Mesenchymal stem cell (in vitro differentiated cells and primary cell): ENCODE results near the gene SERPINB4.

Source experiments
- DNase-seq: peaks from one replicate; pipeline ENCODE4 v3.0.0-alpha.2; 2013
- H2AFZ ChIP-seq: one replicate; pipeline ENCODE4 v1.6.1; 2013; ENCODE audit warnings: low read depth, mild to moderate bottlenecking, control low read depth, inconsistent platforms, low read length, moderate library complexity
- H2AK5ac ChIP-seq: 2 replicates; pipeline ENCODE4 v1.6.1; 2013; ENCODE audit warnings: low read length, moderate library complexity, mild to moderate bottlenecking, inconsistent platforms; ENCODE audit not compliant: severe bottlenecking
- H2BK120ac ChIP-seq: one replicate; pipeline ENCODE4 v1.6.1; 2013; ENCODE audit warnings: low read depth, mild to moderate bottlenecking, inconsistent platforms, low read length, moderate library complexity
- H2BK12ac ChIP-seq, 2 experiments: one replicate each; pipeline ENCODE4 v1.6.1; 2013; ENCODE audit warnings: inconsistent platforms in 2 of 2, low read length in 2 of 2, mild to moderate bottlenecking in 2 of 2, moderate library complexity in 2 of 2, control low read depth in 1 of 2
- H2BK15ac ChIP-seq: one replicate; pipeline ENCODE4 v1.6.1; 2013; ENCODE audit warnings: mild to moderate bottlenecking, low read depth, inconsistent platforms; ENCODE audit not compliant: poor library complexity, severe bottlenecking
- H2BK5ac ChIP-seq: 2 replicates; pipeline ENCODE4 v1.6.1; 2013; ENCODE audit warnings: low read depth, mild to moderate bottlenecking, low read length, control low read depth, inconsistent platforms; ENCODE audit not compliant: poor library complexity, severe bottlenecking
- H3K14ac ChIP-seq, 2 experiments: one replicate each; pipeline ENCODE4 v1.6.1; 2013; ENCODE audit warnings: inconsistent platforms in 2 of 2, low read length in 2 of 2, control low read depth in 1 of 2, mild to moderate bottlenecking in 1 of 2, moderate library complexity in 1 of 2
- H3K18ac ChIP-seq, 2 experiments: one replicate each; pipeline ENCODE4 v1.6.1; 2013; ENCODE audit warnings: inconsistent platforms in 2 of 2, low read length in 2 of 2, control low read depth in 1 of 2, low read depth in 1 of 2, mild to moderate bottlenecking in 1 of 2
- H3K23ac ChIP-seq, 2 experiments: one replicate each; pipeline ENCODE4 v1.6.1; 2013; ENCODE audit warnings: inconsistent platforms in 2 of 2, low read length in 2 of 2, mild to moderate bottlenecking in 2 of 2, moderate library complexity in 2 of 2, control low read depth in 1 of 2
- H3K27ac ChIP-seq: 2 replicates; pipeline ENCODE4 v1.5.1; 2013; ENCODE audit warnings: mild to moderate bottlenecking, moderate library complexity, low read length, control low read depth, inconsistent platforms; ENCODE audit not compliant: poor library complexity, severe bottlenecking
- H3K27me3 ChIP-seq, 2 experiments: 2 replicates each; pipeline versions ENCODE4 v1.6.1 to v1.7.0; 2013; ENCODE audit warnings: low read length in 2 of 2, mild to moderate bottlenecking in 2 of 2, moderate library complexity in 2 of 2, control low read depth in 1 of 2, inconsistent platforms in 1 of 2; ENCODE audit not compliant: control insufficient read depth in 1 of 2, insufficient read depth in 1 of 2
- H3K36me3 ChIP-seq, 2 experiments: 2 replicates each; pipeline versions ENCODE4 v1.6.1 to v1.7.0; 2013; ENCODE audit warnings: low read length in 2 of 2, control low read depth in 1 of 2, inconsistent platforms in 1 of 2, low read depth in 1 of 2, mild to moderate bottlenecking in 1 of 2; ENCODE audit not compliant: insufficient read depth in 2 of 2, control insufficient read depth in 1 of 2
- H3K4ac ChIP-seq, 2 experiments: one replicate each; pipeline ENCODE4 v1.6.1; 2013; ENCODE audit warnings: inconsistent platforms in 2 of 2, low read length in 2 of 2, mild to moderate bottlenecking in 2 of 2, moderate library complexity in 2 of 2, control low read depth in 1 of 2, low read depth in 1 of 2
- H3K4me1 ChIP-seq: 2 replicates; pipeline ENCODE4 v1.6.1; 2013; ENCODE audit warnings: low read depth, low read length, control low read depth; ENCODE audit not compliant: control insufficient read depth, insufficient read depth
- H3K4me2 ChIP-seq: 2 replicates; pipeline ENCODE4 v1.6.1; 2013; ENCODE audit warnings: low read length, mild to moderate bottlenecking, inconsistent platforms; ENCODE audit not compliant: poor library complexity, severe bottlenecking
- H3K4me3 ChIP-seq, 2 experiments: 2 replicates each; pipeline versions ENCODE4 v1.5.1 to v1.7.0; 2013; ENCODE audit warnings: low read length in 2 of 2, mild to moderate bottlenecking in 2 of 2, control low read depth in 1 of 2, low read depth in 1 of 2; ENCODE audit not compliant: insufficient read depth in 1 of 2
- H3K79me1 ChIP-seq: replicated peaks from 2 replicates; pipeline ENCODE4 v1.6.1; 2013; ENCODE audit warnings: mild to moderate bottlenecking, control low read depth, low read length, inconsistent platforms; ENCODE audit not compliant: poor library complexity, severe bottlenecking
- H3K9ac ChIP-seq: 2 replicates; pipeline ENCODE4 v1.7.0; 2013; ENCODE audit warnings: mild to moderate bottlenecking, low read length, moderate library complexity
- H3K9me3 ChIP-seq: 2 replicates; pipeline ENCODE4 v1.7.0; 2013; ENCODE audit warnings: mild to moderate bottlenecking, low read length; ENCODE audit not compliant: control insufficient read depth
- H4K8ac ChIP-seq: one replicate; pipeline ENCODE4 v1.6.1; 2013; ENCODE audit warnings: inconsistent platforms, mild to moderate bottlenecking, low read length, moderate library complexity
- H4K91ac ChIP-seq: one replicate; pipeline ENCODE4 v1.6.1; 2013; ENCODE audit warnings: mild to moderate bottlenecking, low read length, inconsistent platforms
- WGBS: methylation state at CpG from one replicate; pipeline ENCODE4 v1.1.7; 2013; ENCODE audit warnings: mixed read lengths; 5-methylcytosine and 5-hydroxymethylcytosine counted together

The SERPINB4 gene

GRCh38 chr18:63588909-63589308 is 55.1 kb downstream of the SERPINB4 start:
- Histone ChIP-seq H3K4me2 (no peak overlapping the region), H2BK5ac (no peak overlapping the region), H2AFZ (no peak overlapping the region), H3K79me1 (no peaks in the 10 kb centered on the region), H3K9me3 (no peaks in the 10 kb centered on the region), H3K23ac (no peak overlapping the region), H2AK5ac (no peak overlapping the region), H3K18ac (no peak overlapping the region), H3K36me3 (no peaks in the 10 kb centered on the region), H2BK12ac (no peak overlapping the region), H3K27me3 (peaks cover 0 to 3% of the 10 kb centered on the region in 2 experiments), H4K8ac (no peak overlapping the region), H3K4ac (no peak overlapping the region), H3K14ac (no peak overlapping the region), H4K91ac (no peak overlapping the region), H3K27ac (no peak overlapping the region), H3K4me3 (no peak overlapping the region), H3K4me1 (no peaks in the 10 kb centered on the region), H2BK120ac (no peak overlapping the region), H3K9ac (no peak overlapping the region), H2BK15ac (no peak overlapping the region)
- WGBS = 74% methylated on average over 3 of the region's 5 CpGs
- no peak for DNase-seq
